GM23248 (cell line): ENCODE results near the gene TTC39C. TPM values are rescaled to one million over a fixed set of nuclear protein-coding genes. Genes with fewer than 3 reads are reported as not detected.
"Not testable (repeated sequence)": the region's sequence is repeated elsewhere in the genome, so short reads cannot be mapped to it uniquely, and the experiment has no call there.

ENCODE experiments used
- DNase-seq: peaks from one replicate; pipeline ENCODE4 v3.0.0-alpha.2; 2015
- H2AFZ ChIP-seq: fragments of 200-600 bp; sonication (generic); 2 replicates; pipeline ENCODE4 v1.6.1; 2016; ENCODE audit warnings: antibody characterized with exemption
- H3F3A ChIP-seq: fragments of 200-600 bp; sonication (generic); 2 replicates; pipeline ENCODE4 v1.6.1; 2016; ENCODE audit warnings: mild to moderate bottlenecking, antibody characterized with exemption, mixed run types; ENCODE audit not compliant: insufficient read depth
- H3K27ac ChIP-seq: fragments of 200-600 bp; sonication (generic); 2 replicates; pipeline ENCODE4 v1.5.1; 2016; ENCODE audit warnings: mild to moderate bottlenecking
- H3K27me3 ChIP-seq: fragments of 200-600 bp; sonication (generic); replicated peaks from 2 replicates; pipeline ENCODE4 v1.6.1; 2016; ENCODE audit warnings: mild to moderate bottlenecking; ENCODE audit not compliant: insufficient read depth
- H3K36me3 ChIP-seq: fragments of 200-600 bp; sonication (generic); 2 replicates; pipeline ENCODE4 v1.6.1; 2016; ENCODE audit warnings: low read depth, mild to moderate bottlenecking
- H3K4me1 ChIP-seq: fragments of 200-600 bp; sonication (generic); 2 replicates; pipeline ENCODE4 v1.6.1; 2016; ENCODE audit warnings: mild to moderate bottlenecking; ENCODE audit not compliant: insufficient read depth
- H3K4me2 ChIP-seq: fragments of 200-600 bp; sonication (generic); one replicate; pipeline ENCODE4 v1.6.1; 2016; ENCODE audit warnings: mild to moderate bottlenecking; ENCODE audit not compliant: unreplicated experiment
- H3K4me3 ChIP-seq: fragments of 200-600 bp; sonication (generic); 2 replicates; pipeline ENCODE4 v1.5.1; 2016; ENCODE audit warnings: mild to moderate bottlenecking
- H3K79me2 ChIP-seq: fragments of 200-600 bp; sonication (generic); 2 replicates; pipeline ENCODE4 v1.6.1; 2016; ENCODE audit warnings: mild to moderate bottlenecking; ENCODE audit not compliant: insufficient read depth
- H3K9ac ChIP-seq: fragments of 200-600 bp; sonication (generic); 2 replicates; pipeline ENCODE4 v1.6.1; 2016; ENCODE audit warnings: mild to moderate bottlenecking
- H3K9me2 ChIP-seq: fragments of 200-600 bp; sonication (generic); 2 replicates; pipeline ENCODE4 v1.6.1; 2016; ENCODE audit warnings: mixed run types, mild to moderate bottlenecking, moderate library complexity; ENCODE audit not compliant: insufficient read depth
- H3K9me3 ChIP-seq: fragments of 200-600 bp; sonication (generic); one replicate; pipeline ENCODE4 v1.6.1; 2017; ENCODE audit warnings: low read depth
- H4K20me1 ChIP-seq: fragments of 200-600 bp; sonication (generic); 2 replicates; pipeline ENCODE4 v1.6.0; 2016; ENCODE audit not compliant: insufficient read depth
- EZH2 ChIP-seq: fragments of 200-600 bp; sonication (generic); IDR thresholded peaks from 2 replicates; pipeline ENCODE4 v1.6.1; 2018; ENCODE audit warnings: antibody characterized with exemption, mild to moderate bottlenecking; ENCODE audit not compliant: insufficient read depth, poor library complexity, severe bottlenecking
- EZH2phosphoT487 ChIP-seq: fragments of 200-600 bp; sonication (generic); IDR thresholded peaks from 2 replicates; pipeline ENCODE4 v1.6.1; 2018; ENCODE audit warnings: antibody characterized with exemption, moderate library complexity, mild to moderate bottlenecking, low read depth; ENCODE audit not compliant: insufficient read depth
- WGBS, 2 experiments: methylation state at CpG; one replicate each; pipeline ENCODE4 v1.1.6; 2015 to 2017; ENCODE audit warnings: low lambda C conversion rate in 2 of 2, low coverage in 1 of 2; ENCODE audit errors: missing lambda C conversion rate in 2 of 2; 5-methylcytosine and 5-hydroxymethylcytosine counted together
- in situ Hi-C: fragments of 300-500 bp; cut with MboI; formaldehyde crosslinking; loops from 2 replicates; pipeline ENCODE4 v1.15.0; 2020
- polyA plus RNA-seq: library from polyadenylated mRNA; unstranded; fragments of >200 nt; fragmentation: Nextera tagmentation; extraction: Ambion mirVana; gene quantifications from 2 replicates; pipeline ENCODE4 v1.2.1, GENCODE V29; 2016
- total RNA-seq: library from RNA; depleted of rRNA; stranded (reverse); fragments of >200 nt; shearing (Covaris generic); gene quantifications from 2 replicates; pipeline ENCODE4 v1.2.3, GENCODE V29; 2014

Gene TTC39C
- total and polyA plus RNA-seq, 2 experiments from 2014 or later = 15.7 to 24.3 TPM

DNA sequence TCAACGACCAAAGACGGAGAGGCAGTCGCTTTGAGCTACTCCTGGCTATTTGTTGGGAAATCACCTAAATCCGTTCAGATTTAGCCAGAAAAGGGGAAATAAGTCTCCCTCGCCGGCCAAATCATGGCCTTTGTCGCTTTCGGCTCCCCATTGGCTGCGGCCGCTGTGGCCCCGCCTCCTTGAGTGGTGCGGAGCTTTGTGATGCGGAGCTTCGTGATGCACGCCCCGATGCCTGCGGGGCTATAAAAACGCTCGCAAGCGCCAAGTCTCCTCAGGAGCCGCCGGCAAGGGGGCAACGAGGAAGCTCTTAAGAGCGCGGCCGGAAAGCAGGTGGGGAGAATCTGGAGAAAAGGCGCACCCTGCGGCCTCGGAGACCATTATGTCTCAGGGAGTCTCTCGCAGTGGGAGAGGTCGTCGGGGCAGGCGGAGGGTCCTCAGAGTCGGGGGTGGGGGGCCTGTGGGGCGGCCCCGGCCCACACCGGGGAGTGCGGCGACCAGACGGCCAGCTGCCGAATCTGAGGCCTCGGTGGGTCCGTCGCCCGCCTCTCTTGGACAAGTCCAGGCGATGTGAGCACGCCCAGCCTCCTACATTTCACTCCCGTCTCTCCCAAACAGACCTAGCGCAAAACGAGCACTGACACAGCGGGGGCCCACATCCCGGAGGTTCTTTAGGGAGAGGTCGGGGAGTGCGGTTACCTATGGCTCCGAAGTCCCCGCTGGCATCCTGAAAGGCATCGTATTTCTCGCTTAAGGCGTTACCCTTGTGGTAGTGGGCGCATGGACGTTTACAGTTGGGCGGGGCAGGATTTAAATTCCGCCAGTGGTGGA is 124.4 kb downstream of the TTC39C start, which contains the start of gene CABYR:
Gene CABYR (plus strand): TSS at position 274 of the 828 bp plus-strand sequence. CDS start 4,053 bp downstream, outside the sequence.
- 0 out of 2 replicates have a peak, but pooled peaks cover 3% of the 10 kb centered on the region for H3K36me3 ChIP-seq
- H3F3A ChIP-seq = 0 out of 2 replicates have a peak, but pooled peaks cover 4% of the 10 kb centered on the region
- no peaks in the 10 kb centered on the region for H3K9me2 ChIP-seq
- WGBS, 2 experiments = 1% methylated on average over 57 to 63 of the region's 63 CpGs
- no peaks in the 10 kb centered on the region for H3K9me3 ChIP-seq
- peak within 1 kb of the TSS; percentile 85 for H3K4me2 ChIP-seq
- in situ Hi-C loops = no loop called here
- no peaks in the 10 kb centered on the region for H3K4me1 ChIP-seq
- TF ChIP-seq EZH2 (no peak), EZH2phosphoT487 (no peak)
- peak; percentile 94 for DNase-seq
- peak within 1 kb of the TSS; percentile 76 for H3K9ac ChIP-seq
- no peaks in the 10 kb centered on the region for H3K79me2 ChIP-seq
- no peaks in the 10 kb centered on the region for H4K20me1 ChIP-seq
- H2AFZ ChIP-seq = peak within 1 kb of the TSS; percentile 85
- peak within 1 kb of the TSS; percentile 57 for H3K27ac ChIP-seq
- H3K27me3 ChIP-seq = no peaks in the 10 kb centered on the region
- peak within 1 kb of the TSS; percentile 80 for H3K4me3 ChIP-seq

DNA sequence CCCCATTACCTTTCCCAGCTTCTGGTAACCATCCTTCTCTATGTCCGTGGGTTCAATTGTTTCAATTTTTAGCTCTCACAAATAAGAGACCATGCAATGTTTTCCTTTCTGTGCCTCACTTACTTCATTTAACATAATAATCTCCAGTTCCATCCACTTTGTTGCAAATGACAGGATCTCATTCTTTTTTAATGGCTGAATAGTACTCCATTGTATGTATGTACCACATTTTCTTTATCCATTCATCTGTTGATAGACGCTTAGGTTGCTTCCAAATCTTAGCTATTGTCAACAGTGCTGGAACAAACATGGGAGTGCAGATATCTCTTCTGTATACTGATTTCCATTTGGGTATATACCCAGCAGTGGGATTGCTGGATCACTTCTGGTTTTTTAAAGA is 126.1 kb downstream of the TTC39C start:
- Histone ChIP-seq H3K4me2 (no peak overlapping the region), H3K9ac (no peak overlapping the region), H3K27ac (no peak overlapping the region), H3K79me2 (no peaks in the 10 kb centered on the region), H3K9me3 (no peaks in the 10 kb centered on the region), H3K27me3 (no peaks in the 10 kb centered on the region), H3K36me3 (0 out of 2 replicates have a peak, but pooled peaks cover 3% of the 10 kb centered on the region), H3K4me3 (no peak overlapping the region), H3K4me1 (no peaks in the 10 kb centered on the region), H3F3A (0 out of 2 replicates have a peak, but pooled peaks cover 4% of the 10 kb centered on the region), H4K20me1 (no peaks in the 10 kb centered on the region), H3K9me2 (no peaks in the 10 kb centered on the region), H2AFZ (no peak overlapping the region)
- in situ Hi-C loops = no loop called here
- TF ChIP-seq EZH2 = no peak
- no peak for TF ChIP-seq EZH2phosphoT487
- DNase-seq = no peak
- 94 to 100% methylated on average over 2 of the region's 2 CpGs for WGBS, 2 experiments

DNA sequence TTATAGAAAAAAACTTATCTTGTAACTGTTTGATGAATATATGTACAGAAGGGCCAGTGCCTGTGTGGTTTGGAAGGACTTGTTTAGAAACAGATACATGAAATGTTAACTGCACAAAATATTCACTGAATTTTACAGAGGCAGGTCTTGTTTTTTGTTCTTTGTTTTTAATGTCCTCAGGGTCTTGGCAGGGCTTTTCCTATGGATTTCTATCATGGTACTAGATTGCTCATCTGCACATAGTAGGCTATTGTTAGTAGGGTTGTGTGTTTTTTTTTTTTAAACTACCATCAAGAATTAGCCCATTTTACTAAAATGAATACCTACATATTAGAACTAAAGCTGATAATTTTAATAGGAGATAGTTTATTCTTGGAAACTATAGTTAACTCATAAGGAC is 127.8 kb downstream of the TTC39C start:
- no peak overlapping the region for H3K9ac ChIP-seq
- no peaks in the 10 kb centered on the region for H4K20me1 ChIP-seq
- no peak overlapping the region for H3K4me3 ChIP-seq
- TF ChIP-seq EZH2 (no peak), EZH2phosphoT487 (no peak)
- no peaks in the 10 kb centered on the region for H3K4me1 ChIP-seq
- H3K4me2 ChIP-seq = no peak overlapping the region
- no peaks in the 10 kb centered on the region for H3K9me3 ChIP-seq
- 0 out of 2 replicates have a peak, but pooled peaks cover 4% of the 10 kb centered on the region for H3F3A ChIP-seq
- H2AFZ ChIP-seq = no peak overlapping the region
- in situ Hi-C loops = no loop called here
- no peak overlapping the region for H3K27ac ChIP-seq
- DNase-seq = no peak
- no peaks in the 10 kb centered on the region for H3K79me2 ChIP-seq
- no peaks in the 10 kb centered on the region for H3K36me3 ChIP-seq
- H3K9me2 ChIP-seq = no peaks in the 10 kb centered on the region
- H3K27me3 ChIP-seq = no peaks in the 10 kb centered on the region

DNA sequence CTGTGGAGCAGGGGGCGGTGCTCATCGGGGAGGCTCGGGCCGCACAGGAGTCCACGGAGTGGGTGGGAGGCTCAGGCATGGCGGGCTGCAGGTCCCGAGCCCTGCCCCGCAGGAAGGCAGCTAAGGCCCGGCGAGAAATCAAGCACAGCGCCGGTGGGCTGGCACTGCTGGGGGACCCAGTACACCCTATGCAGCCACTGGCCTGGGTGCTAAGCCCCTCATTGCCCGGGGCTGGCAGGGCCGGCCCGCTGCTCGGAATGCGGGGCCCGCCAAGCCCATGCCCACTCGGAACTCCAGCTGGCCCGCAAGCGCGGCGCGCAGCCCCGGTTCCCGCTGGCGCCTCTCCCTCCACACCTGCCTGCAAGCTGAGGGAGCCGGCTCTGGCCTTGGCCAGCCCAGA is 135.0 kb downstream of the TTC39C start:
- H3K9ac ChIP-seq, H3F3A ChIP-seq, DNase-seq, H3K9me2 ChIP-seq, H3K9me3 ChIP-seq, H3K27ac ChIP-seq, H3K4me3 ChIP-seq, H3K27me3 ChIP-seq, H4K20me1 ChIP-seq, H3K4me1 ChIP-seq, H3K4me2 ChIP-seq, H3K79me2 ChIP-seq, H3K36me3 ChIP-seq, H2AFZ ChIP-seq, in situ Hi-C loops: not testable (repeated sequence)
- WGBS, 2 experiments = 98 to 99% methylated on average over 13 to 28 of the region's 28 CpGs
